Activated CD8-positive, alpha-beta T cell treated with anti-CD3 and anti-CD28 coated beads for 36 hours (primary cell): ENCODE measurements around the gene MLXIP. TPM values are rescaled to one million over a fixed set of nuclear protein-coding genes. Genes with fewer than 3 reads are reported as not detected.

Experiments
- ATAC-seq: fragments of 200-7000 bp; cut with Tn5 transposase; one replicate; pipeline ENCODE4 v1.10.0; 2021; ENCODE audit warnings: mild to moderate bottlenecking, moderate library complexity
- CTCF ChIA-PET: fragments of 350-600 bp; sonication (Branson Sonifier 250); formaldehyde crosslinking; loops from one replicate; lab custom pipeline; 2021; ENCODE audit warnings: antibody characterized with exemption; lab: Charles Lee
- POLR2A ChIA-PET: fragments of 350-600 bp; sonication (Branson Sonifier 250); formaldehyde crosslinking; loops from one replicate; lab custom pipeline; 2021; ENCODE audit warnings: antibody characterized with exemption; lab: Charles Lee
- DNase-seq: peaks from one replicate; pipeline ENCODE4 v3.0.0-alpha.2; 2020
- H3K27ac Mint-ChIP-seq: one replicate; pipeline ENCODE4 v1.8.0; 2021; ENCODE audit warnings: mild to moderate bottlenecking, mixed read lengths
- H3K27me3 Mint-ChIP-seq: one replicate; pipeline ENCODE4 v1.8.0; 2021; ENCODE audit warnings: mixed read lengths
- H3K36me3 Mint-ChIP-seq: one replicate; pipeline ENCODE4 v1.8.0; 2021; ENCODE audit warnings: low read depth, mixed read lengths
- H3K4me1 Mint-ChIP-seq: one replicate; pipeline ENCODE4 v1.8.0; 2021; ENCODE audit warnings: low read depth, mixed read lengths
- H3K4me3 Mint-ChIP-seq: one replicate; pipeline ENCODE4 v1.8.0; 2021; ENCODE audit warnings: mild to moderate bottlenecking, moderate library complexity, mixed read lengths
- H3K9me3 Mint-ChIP-seq: one replicate; pipeline ENCODE4 v1.8.0; 2021; ENCODE audit warnings: mixed read lengths
- intact Hi-C: fragments of 100-400 bp; cut with micrococcal nuclease; formaldehyde crosslinking; loops from one replicate; pipeline ENCODE4 v1.10.0; 2022
- total RNA-seq, 2 experiments: library from RNA; stranded (reverse); gene quantifications; one replicate each; pipeline ENCODE4 v1.2.3, GENCODE V29; 2021
- TF ChIP-seq, protein P1 (sequence below): fragments of 200-600 bp; IDR thresholded peaks from one replicate; pipeline ENCODE4 v1.8.0; 2022; ENCODE audit warnings: antibody characterized with exemption, mild to moderate bottlenecking

MLXIP gene
- total RNA-seq, 2 experiments from 2014 or later, result 26.0 to 28.7 TPM

DNA sequence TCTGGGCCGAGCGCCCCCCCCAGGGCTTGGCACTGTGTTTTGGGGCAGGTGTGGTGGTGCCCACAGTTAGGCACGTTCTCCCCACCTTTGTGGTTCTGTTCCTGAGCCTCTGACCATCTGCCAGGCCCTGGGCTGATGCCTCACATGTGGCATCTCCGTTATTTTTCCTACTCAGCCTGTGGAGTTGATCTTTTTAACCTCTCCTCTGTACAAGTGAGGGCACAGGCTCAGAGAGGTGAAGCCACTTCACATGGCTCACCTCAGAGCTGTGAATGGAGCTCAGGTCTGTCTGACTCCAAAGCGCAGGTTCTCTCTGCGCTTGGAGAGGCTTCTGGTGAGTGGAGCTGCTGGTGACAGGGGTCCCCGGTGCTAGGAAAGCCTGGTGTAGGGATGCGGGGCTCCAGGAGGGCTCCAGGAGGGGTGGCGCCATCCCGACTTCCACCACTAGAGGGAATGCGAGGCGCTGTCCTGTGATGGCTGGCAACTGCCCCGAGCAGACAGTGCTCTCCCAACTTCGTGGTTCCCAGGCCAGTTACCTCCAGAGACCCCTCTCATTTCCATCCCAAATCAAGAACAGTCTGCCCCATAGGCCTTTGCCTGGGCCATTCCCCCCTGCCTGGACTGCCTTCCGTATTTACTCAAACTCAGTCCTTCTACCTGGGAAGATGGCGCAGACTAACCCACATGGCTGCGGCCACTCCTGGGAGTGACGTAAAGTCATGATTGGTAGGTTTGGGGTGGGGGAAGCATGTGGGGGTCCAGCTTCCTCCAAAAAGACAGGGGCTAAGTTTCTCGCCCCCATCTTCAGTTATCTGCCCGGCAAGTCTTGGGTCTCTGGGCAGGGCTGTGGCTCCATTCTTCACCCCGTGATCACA lies 47.0 kb upstream of the MLXIP start:
- POLR2A ChIA-PET, result interaction anchor here (0.5 kb wide), 1 partner anchor 10 kb away, joined by 4 read pairs; the partner anchor contains the start of gene BCL7A
- peaks cover 2% of the 10 kb centered on the region for H3K36me3 Mint-ChIP-seq
- CTCF ChIA-PET, result interaction anchor here (0.8 to 1.9 kb wide), 6 partner anchors 11 to 160 kb away, joined by 3 to 6 read pairs (median 4); partner anchors contain the start of genes BCL7A, CFAP251 and PSMD9
- H3K9me3 Mint-ChIP-seq, result no peaks in the 10 kb centered on the region
- peaks cover 2% of the 10 kb centered on the region for H3K27me3 Mint-ChIP-seq
- intact Hi-C loops, result no loop called here
- peaks cover 19% of the 10 kb centered on the region for H3K4me1 Mint-ChIP-seq
- DNase-seq (peak; percentile 75), ATAC-seq (peak; percentile 86)
- no peak overlapping the region for H3K27ac Mint-ChIP-seq
- TF ChIP-seq, protein P1, sequence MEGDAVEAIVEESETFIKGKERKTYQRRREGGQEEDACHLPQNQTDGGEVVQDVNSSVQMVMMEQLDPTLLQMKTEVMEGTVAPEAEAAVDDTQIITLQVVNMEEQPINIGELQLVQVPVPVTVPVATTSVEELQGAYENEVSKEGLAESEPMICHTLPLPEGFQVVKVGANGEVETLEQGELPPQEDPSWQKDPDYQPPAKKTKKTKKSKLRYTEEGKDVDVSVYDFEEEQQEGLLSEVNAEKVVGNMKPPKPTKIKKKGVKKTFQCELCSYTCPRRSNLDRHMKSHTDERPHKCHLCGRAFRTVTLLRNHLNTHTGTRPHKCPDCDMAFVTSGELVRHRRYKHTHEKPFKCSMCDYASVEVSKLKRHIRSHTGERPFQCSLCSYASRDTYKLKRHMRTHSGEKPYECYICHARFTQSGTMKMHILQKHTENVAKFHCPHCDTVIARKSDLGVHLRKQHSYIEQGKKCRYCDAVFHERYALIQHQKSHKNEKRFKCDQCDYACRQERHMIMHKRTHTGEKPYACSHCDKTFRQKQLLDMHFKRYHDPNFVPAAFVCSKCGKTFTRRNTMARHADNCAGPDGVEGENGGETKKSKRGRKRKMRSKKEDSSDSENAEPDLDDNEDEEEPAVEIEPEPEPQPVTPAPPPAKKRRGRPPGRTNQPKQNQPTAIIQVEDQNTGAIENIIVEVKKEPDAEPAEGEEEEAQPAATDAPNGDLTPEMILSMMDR, result peak; percentile 84
- no peak overlapping the region for H3K4me3 Mint-ChIP-seq

DNA sequence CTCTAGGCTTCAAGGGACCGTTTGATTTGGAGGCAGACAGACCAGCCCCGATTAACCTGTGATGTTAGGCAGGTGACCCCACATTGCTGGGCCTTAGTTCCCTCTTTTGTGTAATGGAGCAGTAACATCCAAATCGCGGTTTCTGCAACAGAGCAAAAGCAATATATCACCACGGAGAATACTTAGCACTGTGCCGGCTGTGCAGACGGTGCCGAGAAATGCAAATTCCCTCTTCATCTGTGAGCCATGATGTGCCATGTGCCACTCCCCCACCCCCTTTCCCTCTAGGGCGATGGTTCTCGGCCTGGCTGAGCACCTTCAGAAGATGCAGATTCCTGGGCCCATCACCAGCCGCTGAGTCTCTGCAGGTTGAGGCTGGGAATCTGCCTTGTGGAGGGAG lies 46.0 kb upstream of the MLXIP start:
- CTCF ChIA-PET, result interaction anchor here (0.8 to 1.9 kb wide), 6 partner anchors 10 to 238 kb away, joined by 3 to 6 read pairs (median 3); partner anchors contain the start of genes BCL7A, CFAP251 and PSMD9
- POLR2A ChIA-PET, result no interaction called here
- Mint-ChIP-seq H3K4me1 (peaks cover 19% of the 10 kb centered on the region), H3K36me3 (peaks cover 2% of the 10 kb centered on the region), H3K4me3 (no peak overlapping the region), H3K27me3 (peaks cover 2% of the 10 kb centered on the region), H3K9me3 (no peaks in the 10 kb centered on the region), H3K27ac (no peak overlapping the region)
- ATAC-seq, result no peak
- intact Hi-C loops, result no loop called here
- DNase-seq, result no peak
- TF ChIP-seq, protein P1, result no peak

DNA sequence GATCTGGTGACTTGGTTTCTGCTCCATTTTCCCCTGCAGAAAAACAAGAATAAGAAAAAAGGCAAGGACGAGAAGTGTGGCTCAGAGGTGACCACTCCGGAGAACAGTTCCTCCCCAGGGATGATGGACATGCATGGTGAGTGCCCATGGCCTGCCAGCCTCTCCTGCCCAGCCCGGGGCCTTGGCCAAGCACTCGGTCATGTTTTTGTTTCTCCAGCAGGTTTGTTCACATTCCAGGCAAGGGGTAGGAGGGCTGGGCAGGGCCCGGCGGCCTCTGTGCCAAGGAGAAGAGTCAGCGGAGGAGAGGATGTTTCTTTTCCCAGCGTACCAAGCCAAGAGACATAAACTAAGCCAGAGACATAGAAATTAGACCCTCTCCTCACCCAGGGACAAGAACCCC lies 43.3 kb upstream of the MLXIP start:
- ChIA-PET CTCF (no interaction called here), POLR2A (no interaction called here)
- H3K36me3 Mint-ChIP-seq, result peaks cover 2% of the 10 kb centered on the region
- no peaks in the 10 kb centered on the region for H3K9me3 Mint-ChIP-seq
- no peaks in the 10 kb centered on the region for H3K27me3 Mint-ChIP-seq
- TF ChIP-seq, protein P1, result no peak
- no peak for ATAC-seq
- DNase-seq, result no peak
- H3K27ac Mint-ChIP-seq, result no peak overlapping the region
- H3K4me1 Mint-ChIP-seq, result no peaks in the 10 kb centered on the region
- no peak overlapping the region for H3K4me3 Mint-ChIP-seq
- intact Hi-C loops, result no loop called here

DNA sequence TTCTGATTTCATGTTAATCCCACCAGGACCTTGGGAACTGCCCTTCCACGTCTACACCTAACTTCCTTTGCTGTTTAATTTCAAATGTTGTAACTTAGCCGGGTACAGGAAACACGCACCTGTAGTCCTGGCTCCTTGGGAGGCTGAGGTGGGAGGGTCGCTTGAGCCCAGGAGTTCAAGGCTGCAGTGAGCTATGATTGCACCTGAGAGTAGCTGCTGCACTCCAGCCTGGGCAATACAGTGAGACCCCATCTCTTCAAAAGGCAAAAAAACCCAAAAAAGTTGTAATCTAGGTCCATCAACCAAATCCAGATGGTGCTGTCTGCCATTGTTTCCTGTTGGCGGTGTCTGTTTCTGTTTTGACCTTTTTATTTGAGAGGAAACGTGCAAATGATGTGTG lies 42.4 kb upstream of the MLXIP start:
- no peaks in the 10 kb centered on the region for H3K9me3 Mint-ChIP-seq
- no peaks in the 10 kb centered on the region for H3K27me3 Mint-ChIP-seq
- ChIA-PET POLR2A (no interaction called here), CTCF (interaction anchor here (0.9 to 1.0 kb wide), 2 partner anchors 9 to 241 kb away, joined by 4 to 5 read pairs; no protein-coding TSS in a partner anchor)
- peaks cover 2% of the 10 kb centered on the region for H3K36me3 Mint-ChIP-seq
- no peaks in the 10 kb centered on the region for H3K4me1 Mint-ChIP-seq
- no peak overlapping the region for H3K27ac Mint-ChIP-seq
- DNase-seq (no peak), ATAC-seq (no peak)
- H3K4me3 Mint-ChIP-seq, result no peak overlapping the region
- intact Hi-C loops, result no loop called here
- TF ChIP-seq, protein P1, result no peak
